HepG2 (cell line): ENCODE results near the gene CSK. TPM values are rescaled to one million over a fixed set of nuclear protein-coding genes. Genes with fewer than 3 reads are reported as not detected.
A peak's percentile ranks its signal among the peaks of the same experiment; 100 is the strongest.

ENCODE experiments used
- ATAC-seq: fragments of 200-7000 bp; cut with Tn5 transposase; 3 replicates; pipeline ENCODE4 v1.9.1; 2020; ENCODE audit warnings: mild to moderate bottlenecking, moderate library complexity
- BruUV-seq: library from RNA; stranded (reverse); fragments of 400-500 nt; replicated peaks from 2 replicates; lab custom pipeline; 2021; lab: Mats Ljungman, UMichigan
- CTCF ChIA-PET: fragments of 300-600 bp; formaldehyde crosslinking; extraction: SDS; loops from one replicate; lab custom pipeline; 2021; ENCODE audit warnings: low total read pairs, inconsistent platforms, low intra/inter-chr PET ratio; lab: Yijun Ruan, JAX
- POLR2A ChIA-PET: fragments of 350-600 bp; sonication (Branson Sonifier 250); formaldehyde crosslinking; loops from one replicate; lab custom pipeline; 2020; ENCODE audit warnings: antibody characterized with exemption, inconsistent platforms; lab: Yijun Ruan, JAX
- DNase-seq: peaks from one replicate; pipeline ENCODE4 v3.0.0-alpha.2; 2015; ENCODE audit warnings: low spot score
- FAIRE-seq: peaks from 3 replicates; lab custom pipeline; 2011; peaks lifted over from hg19 to GRCh38; lab: Jason Lieb, UNC
- H2AFZ ChIP-seq: one replicate; pipeline ENCODE4 v1.6.1; 2011; ENCODE audit warnings: low read length, inconsistent platforms
- H3K27ac ChIP-seq: fragments of 300-600 bp; 3 replicates; pipeline ENCODE4 v1.8.0; 2011; ENCODE audit warnings: mixed run types, mild to moderate bottlenecking, mixed read lengths, low read length, inconsistent platforms; ENCODE audit not compliant: insufficient read depth; ENCODE audit errors: extremely low read length
- H3K27me3 ChIP-seq, 2 experiments: fragments of 200-600 bp in 1 of 2; 2 replicates in 1 of 2; 3 replicates in 1 of 2; pipeline versions ENCODE4 v1.6.0 to v1.8.0; 2011; ENCODE audit warnings: low read length in 2 of 2, mild to moderate bottlenecking in 2 of 2, moderate library complexity in 2 of 2, inconsistent platforms in 1 of 2; ENCODE audit not compliant: insufficient read depth in 2 of 2, control insufficient read depth in 1 of 2
- H3K36me3 ChIP-seq, 2 experiments: fragments of 200-600 bp in 1 of 2; replicated peaks in 1 of 2; 2 replicates in 1 of 2; 3 replicates in 1 of 2; pipeline versions ENCODE4 v1.5.1 to v1.8.0; 2011; ENCODE audit warnings: low read length in 2 of 2, inconsistent platforms in 1 of 2; ENCODE audit not compliant: insufficient read depth in 2 of 2, control insufficient read depth in 1 of 2
- H3K4me1 ChIP-seq: 2 replicates; pipeline ENCODE4 v1.5.1; 2012; ENCODE audit warnings: low read length, inconsistent platforms; ENCODE audit not compliant: insufficient read depth
- H3K4me2 ChIP-seq: 2 replicates; pipeline ENCODE4 v1.6.0; 2011; ENCODE audit warnings: low read depth, low read length, inconsistent platforms
- H3K4me3 ChIP-seq, 3 experiments: fragments of 200-600 bp in 1 of 3; sonication (generic), shearing (Covaris generic) in 1 of 3; replicated peaks in 1 of 3; 2 replicates each; pipeline ENCODE4 v1.5.1; 2011 to 2016; ENCODE audit warnings: low read length in 3 of 3, inconsistent platforms in 2 of 3, low read depth in 2 of 3, mild to moderate bottlenecking in 2 of 3, control low read depth in 1 of 3, mixed read lengths in 1 of 3; ENCODE audit not compliant: insufficient read depth in 1 of 3
- H3K79me2 ChIP-seq: one replicate; pipeline ENCODE4 v1.6.1; 2011; ENCODE audit warnings: low read length, inconsistent platforms; ENCODE audit not compliant: insufficient read depth
- H3K9ac ChIP-seq: 2 replicates; pipeline ENCODE4 v1.6.0; 2011; ENCODE audit warnings: mild to moderate bottlenecking, low read depth, low read length, inconsistent platforms; ENCODE audit not compliant: insufficient read depth
- H3K9me3 ChIP-seq: 2 replicates; pipeline ENCODE4 v1.5.1; 2012; ENCODE audit warnings: mild to moderate bottlenecking, low read length
- H4K20me1 ChIP-seq: 2 replicates; pipeline ENCODE4 v1.6.0; 2011; ENCODE audit warnings: inconsistent platforms, mild to moderate bottlenecking, low read length, moderate library complexity; ENCODE audit not compliant: insufficient read depth
- AGO2 ChIP-seq: fragments of 200-400 bp; formaldehyde crosslinking; optimal IDR thresholded peaks from 2 replicates; pipeline ENCODE3; 2017; ENCODE audit warnings: mild to moderate bottlenecking, low read depth, low read length, moderate library complexity
- SMYD3 ChIP-seq: sonication (generic); formaldehyde crosslinking; IDR thresholded peaks from 2 replicates; pipeline ENCODE4 v1.8.1; 2023; ENCODE audit warnings: mild to moderate bottlenecking, missing genetic modification reagents
- SRY ChIP-seq: sonication (generic); formaldehyde crosslinking; IDR thresholded peaks from 2 replicates; pipeline ENCODE4 v1.8.0; 2022; ENCODE audit warnings: mild to moderate bottlenecking, missing genetic modification reagents
- TEAD2 ChIP-seq: sonication (generic); formaldehyde crosslinking; IDR thresholded peaks from 2 replicates; pipeline ENCODE4 v1.9.0; 2021; ENCODE audit warnings: missing genetic modification reagents
- ZNF274 ChIP-seq: sonication (generic); formaldehyde crosslinking; IDR thresholded peaks from 2 replicates; pipeline ENCODE4 v1.5.1; 2020; ENCODE audit warnings: mild to moderate bottlenecking, missing genetic modification reagents
- WGBS: methylation state at CpG from one replicate; pipeline ENCODE4 v1.1.6; 2017; ENCODE audit warnings: low lambda C conversion rate; 5-methylcytosine and 5-hydroxymethylcytosine counted together
- in situ Hi-C: cut with HindIII; loops from 2 replicates; pipeline ENCODE4 v1.10.0; 2017; ENCODE audit warnings: low pct_unique_long_range_greater_than_20kb; ENCODE audit not compliant: extremely low pct_ligation_motif_present
- intact Hi-C: fragments of 100-400 bp; cut with micrococcal nuclease; formaldehyde crosslinking; loops from one replicate; pipeline ENCODE4 v1.10.0; 2022; ENCODE audit not compliant: unreplicated experiment
- polyA plus RNA-seq, 8 experiments: library from polyadenylated mRNA; depleted of rRNA in 3 of 8; stranded (reverse) in 7 of 8; unstranded in 1 of 8; fragments of >200 nt; fragmentation: Illumina TruSeq in 4 of 8; extraction: Trizol in 4 of 8; gene quantifications; 2 replicates each; pipeline versions ENCODE4 v1.2.1 to v1.2.3, GENCODE V29; 2011 to 2016; ENCODE audit warnings: low read depth in 4 of 8, missing spikeins in 1 of 8, mixed read lengths in 1 of 8; ENCODE audit not compliant: insufficient read depth in 1 of 8
- total RNA-seq, 5 experiments: library from RNA; depleted of rRNA; stranded (reverse); fragments of >200 nt; fragmentation: Illumina TruSeq; extraction: Trizol; gene quantifications; 2 replicates each; pipeline ENCODE4 v1.2.3, GENCODE V29; 2016; ENCODE audit warnings: low read depth in 1 of 5
- TF ChIP-seq, protein P1 (sequence below): sonication (generic); IDR thresholded peaks from 2 replicates; pipeline ENCODE4 v1.6.1; 2016; ENCODE audit warnings: low read depth, borderline replicate concordance
- TF ChIP-seq, protein P2 (sequence below): IDR thresholded peaks from 2 replicates; pipeline ENCODE4 v1.6.1; 2016; ENCODE audit warnings: missing genetic modification reagents, missing compliant biosample characterization
- TF ChIP-seq, protein P3 (sequence below): sonication (generic); formaldehyde crosslinking; IDR thresholded peaks from 2 replicates; pipeline ENCODE4 v1.8.0; 2022; ENCODE audit warnings: missing genetic modification reagents, mild to moderate bottlenecking, moderate library complexity, borderline replicate concordance
- TF ChIP-seq, protein P4 (sequence below): sonication (generic); formaldehyde crosslinking; IDR thresholded peaks from 2 replicates; pipeline ENCODE4 v1.4.0; 2020; ENCODE audit warnings: missing genetic modification reagents, borderline replicate concordance

Gene CSK
- total and polyA plus RNA-seq, 2 of the 13 experiments (the other 11 are each of a cell fraction or from before 2014, with no cell fraction given) = 12.5 to 21.3 TPM

DNA sequence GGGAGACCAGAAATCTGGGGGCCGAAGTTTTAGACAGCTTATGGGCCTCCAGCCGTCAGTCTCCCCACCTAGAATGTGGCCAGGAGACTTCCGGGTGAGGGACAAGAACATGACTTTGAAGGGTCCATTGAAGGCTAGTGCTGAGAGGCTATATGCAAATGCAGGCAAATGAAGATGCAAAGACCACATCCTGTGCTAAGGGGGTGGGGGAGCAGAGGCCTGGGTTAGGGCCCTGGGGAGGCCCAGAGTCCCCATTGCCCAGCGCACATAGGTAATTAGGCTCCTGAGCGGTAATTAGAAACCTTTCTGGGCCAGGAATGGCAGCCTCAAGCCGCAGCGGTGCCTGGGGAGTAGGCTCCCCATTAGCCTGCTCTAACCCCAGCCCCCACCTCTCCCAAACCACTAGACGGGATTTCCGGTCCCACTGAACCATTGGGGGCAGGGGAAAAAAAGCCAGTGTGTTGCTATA, 6.8 kb downstream of the CSK start (continued):
- TF ChIP-seq, protein P1, sequence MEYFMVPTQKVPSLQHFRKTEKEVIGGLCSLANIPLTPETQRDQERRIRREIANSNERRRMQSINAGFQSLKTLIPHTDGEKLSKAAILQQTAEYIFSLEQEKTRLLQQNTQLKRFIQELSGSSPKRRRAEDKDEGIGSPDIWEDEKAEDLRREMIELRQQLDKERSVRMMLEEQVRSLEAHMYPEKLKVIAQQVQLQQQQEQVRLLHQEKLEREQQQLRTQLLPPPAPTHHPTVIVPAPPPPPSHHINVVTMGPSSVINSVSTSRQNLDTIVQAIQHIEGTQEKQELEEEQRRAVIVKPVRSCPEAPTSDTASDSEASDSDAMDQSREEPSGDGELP = no peak
- no peak for TF ChIP-seq TEAD2 (CRISPR knock-in tag)

DNA sequence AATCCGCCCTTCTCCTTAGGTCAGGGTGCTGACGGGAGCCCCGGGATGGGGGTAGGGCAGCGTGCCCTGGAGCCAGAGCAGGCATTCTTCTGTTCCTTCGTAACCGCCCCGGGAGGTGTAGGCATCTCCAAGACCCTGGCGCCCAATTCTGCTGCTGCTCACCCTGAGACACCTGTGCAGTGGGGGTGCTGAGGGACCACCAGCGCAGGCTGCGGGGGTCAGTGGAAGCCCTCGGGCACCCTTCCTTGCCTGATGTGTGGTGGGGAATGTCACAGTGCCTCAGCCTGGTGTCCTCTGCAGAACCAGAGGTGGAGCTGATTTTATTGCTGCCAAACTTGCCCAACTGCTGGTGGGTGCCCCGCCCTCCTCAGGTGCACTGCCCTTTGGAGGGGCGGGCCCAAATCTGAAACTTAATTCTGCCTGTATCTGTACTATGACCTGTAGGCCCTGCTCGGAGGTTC, 7.3 kb downstream of the CSK start:
- POLR2A ChIA-PET = interaction anchor here (1.7 kb wide), 1 partner anchor 9 kb away, joined by 3 read pairs; no protein-coding TSS in a partner anchor
- DNase-seq = no peak
- Histone ChIP-seq H3K27ac (no peak overlapping the region), H2AFZ (no peak overlapping the region), H3K79me2 (peaks cover 50% of the 10 kb centered on the region)
- TF ChIP-seq AGO2 = peak; percentile 27
- TF ChIP-seq ZNF274 = no peak
- TF ChIP-seq, all 625 proteins: peak for 1
- no peak overlapping the region for H3K9ac ChIP-seq
- H3K36me3 ChIP-seq = peaks cover 8 to 28% of the 10 kb centered on the region in 2 experiments; a peak in 4 of 5 replicates
- peaks cover 27% of the 10 kb centered on the region; the same call in 1 of the 2 replicates for H4K20me1 ChIP-seq
- WGBS = 95% methylated on average over 12 of the region's 14 CpGs
- intact Hi-C loops = no loop called here
- H3K4me1 ChIP-seq = peaks cover 36% of the 10 kb centered on the region
- ATAC-seq (no peak), FAIRE-seq (no peak)
- in situ Hi-C loops = loop anchor here (10.0 kb wide), 1 partner anchor 244 kb away; the partner anchor contains the start of gene ARID3B
- H3K27me3 ChIP-seq = no peaks in the 10 kb centered on the region
- no TSS peak for BruUV-seq
- H3K9me3 ChIP-seq = no peaks in the 10 kb centered on the region
- no peak overlapping the region for H3K4me2 ChIP-seq
- no peak overlapping the region for H3K4me3 ChIP-seq
- CTCF ChIA-PET = no interaction called here

DNA sequence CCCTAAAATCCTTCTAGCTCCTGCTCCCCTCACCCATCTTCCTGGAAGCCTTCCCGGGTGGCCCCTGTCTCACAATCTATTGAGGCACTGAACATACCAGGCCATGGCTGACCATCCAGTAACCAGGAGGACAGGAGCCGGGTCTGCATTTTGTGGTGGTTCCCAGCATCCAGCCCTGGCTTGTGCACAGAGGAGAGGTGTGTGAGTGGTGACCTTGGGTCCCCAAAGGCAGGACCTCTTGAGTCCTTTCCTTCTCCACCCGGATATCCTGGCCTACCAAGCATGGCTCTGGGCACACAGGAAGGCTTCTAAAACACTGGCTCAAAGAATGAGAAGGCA, 7.8 kb downstream of the CSK start:
- no peak overlapping the region for H3K9ac ChIP-seq
- POLR2A ChIA-PET = interaction anchor here (1.7 kb wide), 1 partner anchor 10 kb away, joined by 3 read pairs; no protein-coding TSS in a partner anchor
- no peak overlapping the region for H3K27ac ChIP-seq
- TF ChIP-seq SMYD3 = no peak
- no peak for TF ChIP-seq SRY
- TF ChIP-seq, protein P2, sequence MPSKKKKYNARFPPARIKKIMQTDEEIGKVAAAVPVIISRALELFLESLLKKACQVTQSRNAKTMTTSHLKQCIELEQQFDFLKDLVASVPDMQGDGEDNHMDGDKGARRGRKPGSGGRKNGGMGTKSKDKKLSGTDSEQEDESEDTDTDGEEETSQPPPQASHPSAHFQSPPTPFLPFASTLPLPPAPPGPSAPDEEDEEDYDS = no peak
- TF ChIP-seq, protein P3, sequence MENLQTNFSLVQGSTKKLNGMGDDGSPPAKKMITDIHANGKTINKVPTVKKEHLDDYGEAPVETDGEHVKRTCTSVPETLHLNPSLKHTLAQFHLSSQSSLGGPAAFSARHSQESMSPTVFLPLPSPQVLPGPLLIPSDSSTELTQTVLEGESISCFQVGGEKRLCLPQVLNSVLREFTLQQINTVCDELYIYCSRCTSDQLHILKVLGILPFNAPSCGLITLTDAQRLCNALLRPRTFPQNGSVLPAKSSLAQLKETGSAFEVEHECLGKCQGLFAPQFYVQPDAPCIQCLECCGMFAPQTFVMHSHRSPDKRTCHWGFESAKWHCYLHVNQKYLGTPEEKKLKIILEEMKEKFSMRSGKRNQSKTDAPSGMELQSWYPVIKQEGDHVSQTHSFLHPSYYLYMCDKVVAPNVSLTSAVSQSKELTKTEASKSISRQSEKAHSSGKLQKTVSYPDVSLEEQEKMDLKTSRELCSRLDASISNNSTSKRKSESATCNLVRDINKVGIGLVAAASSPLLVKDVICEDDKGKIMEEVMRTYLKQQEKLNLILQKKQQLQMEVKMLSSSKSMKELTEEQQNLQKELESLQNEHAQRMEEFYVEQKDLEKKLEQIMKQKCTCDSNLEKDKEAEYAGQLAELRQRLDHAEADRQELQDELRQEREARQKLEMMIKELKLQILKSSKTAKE (CRISPR knock-in tag) = no peak
- TF ChIP-seq, protein P4, sequence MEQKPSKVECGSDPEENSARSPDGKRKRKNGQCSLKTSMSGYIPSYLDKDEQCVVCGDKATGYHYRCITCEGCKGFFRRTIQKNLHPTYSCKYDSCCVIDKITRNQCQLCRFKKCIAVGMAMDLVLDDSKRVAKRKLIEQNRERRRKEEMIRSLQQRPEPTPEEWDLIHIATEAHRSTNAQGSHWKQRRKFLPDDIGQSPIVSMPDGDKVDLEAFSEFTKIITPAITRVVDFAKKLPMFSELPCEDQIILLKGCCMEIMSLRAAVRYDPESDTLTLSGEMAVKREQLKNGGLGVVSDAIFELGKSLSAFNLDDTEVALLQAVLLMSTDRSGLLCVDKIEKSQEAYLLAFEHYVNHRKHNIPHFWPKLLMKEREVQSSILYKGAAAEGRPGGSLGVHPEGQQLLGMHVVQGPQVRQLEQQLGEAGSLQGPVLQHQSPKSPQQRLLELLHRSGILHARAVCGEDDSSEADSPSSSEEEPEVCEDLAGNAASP (CRISPR knock-in tag) = no peak

More for the DNA sequence above, 7.8 kb downstream of the CSK start:
- DNase-seq (no peak), ATAC-seq (no peak), FAIRE-seq (no peak)
- H3K9me3 ChIP-seq = no peaks in the 10 kb centered on the region
- H3K4me1 ChIP-seq = peaks cover 31% of the 10 kb centered on the region
- in situ Hi-C loops = loop anchor here (10.0 kb wide), 1 partner anchor 245 kb away; the partner anchor contains the start of gene ARID3B
- H4K20me1 ChIP-seq = peaks cover 27% of the 10 kb centered on the region; the same call in 1 of the 2 replicates
- no peaks in the 10 kb centered on the region for H3K27me3 ChIP-seq
- peaks cover 45% of the 10 kb centered on the region for H3K79me2 ChIP-seq
- BruUV-seq = no TSS peak
- intact Hi-C loops = no loop called here
- CTCF ChIA-PET = no interaction called here
- H3K4me2 ChIP-seq = no peak overlapping the region
- WGBS = 78% methylated on average over 3 of the region's 3 CpGs
- H3K36me3 ChIP-seq = peaks cover 8 to 28% of the 10 kb centered on the region in 2 experiments; a peak in 4 of 5 replicates
- no peak overlapping the region for H3K4me3 ChIP-seq
- no peak overlapping the region for H2AFZ ChIP-seq
